Chondrocyte (in vitro differentiated cells): Measurements from ENCODE around the gene DDI2. TPM values are rescaled to one million over a fixed set of nuclear protein-coding genes. Genes with fewer than 3 reads are reported as not detected.

Experiments
- DNase-seq: peaks from one replicate; pipeline ENCODE4 v3.0.0; 2021; ENCODE audit warnings: mixed read lengths, low spot score
- H3K27ac Mint-ChIP-seq: one replicate; pipeline ENCODE4 v1.8.0; 2021; ENCODE audit warnings: mild to moderate bottlenecking, moderate library complexity, mixed read lengths; ENCODE audit not compliant: unreplicated experiment
- H3K27me3 Mint-ChIP-seq: 2 replicates; pipeline ENCODE4 v1.8.0; 2021; ENCODE audit warnings: low read depth, mixed read lengths
- H3K36me3 Mint-ChIP-seq: 2 replicates; pipeline ENCODE4 v1.8.0; 2021; ENCODE audit warnings: low read depth, mixed read lengths
- H3K4me1 Mint-ChIP-seq: 2 replicates; pipeline ENCODE4 v1.8.0; 2021; ENCODE audit warnings: low read depth, mild to moderate bottlenecking, mixed read lengths
- H3K4me3 Mint-ChIP-seq: one replicate; pipeline ENCODE4 v1.8.0; 2021; ENCODE audit warnings: mild to moderate bottlenecking, moderate library complexity, mixed read lengths; ENCODE audit not compliant: unreplicated experiment
- H3K9me3 Mint-ChIP-seq: 2 replicates; pipeline ENCODE4 v1.8.0; 2021; ENCODE audit warnings: low read depth, mixed read lengths
- CTCF ChIP-seq: fragments of 200-600 bp; sonication (generic); IDR thresholded peaks from 2 replicates; pipeline ENCODE4 v1.5.0; 2021; ENCODE audit warnings: antibody characterized with exemption, mild to moderate bottlenecking, moderate library complexity
- total RNA-seq: library from RNA; stranded (reverse); gene quantifications from 3 replicates; pipeline ENCODE4 v1.2.1, GENCODE V29; 2021

The DDI2 gene
- total RNA-seq, 1 donor from 2014 or later: 20.0 TPM

GRCh38 chr1:15660151-15660550 is 42.9 kb downstream of the DDI2 start:
- Mint-ChIP-seq H3K4me3 (no peak overlapping the region), H3K27ac (no peak overlapping the region), H3K4me1 (no peaks in the 10 kb centered on the region), H3K27me3 (no peaks in the 10 kb centered on the region), H3K36me3 (peaks cover 37% of the 10 kb centered on the region), H3K9me3 (no peaks in the 10 kb centered on the region)
- TF ChIP-seq CTCF: no peak
- DNase-seq: no peak

DNA sequence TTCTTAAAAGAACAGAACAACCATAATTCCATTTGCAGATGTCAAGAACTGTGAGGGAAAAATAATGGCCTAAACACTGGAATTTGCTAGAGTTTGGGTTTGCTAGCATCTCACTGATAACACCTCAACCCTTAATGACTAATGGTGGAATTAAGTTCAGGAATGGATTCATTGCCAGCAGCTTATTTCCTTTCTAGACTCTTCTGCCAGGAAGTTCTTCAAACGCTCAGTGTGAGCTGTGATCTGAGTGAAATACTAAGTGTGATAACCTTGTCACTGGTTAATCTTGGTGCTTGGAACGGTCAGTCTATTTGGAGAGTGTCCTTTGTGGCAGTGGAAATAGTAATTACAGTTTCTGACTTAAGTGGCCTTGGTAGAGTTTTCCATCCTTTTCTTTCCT is 45.2 kb downstream of the DDI2 start:
- no peak for DNase-seq
- no peak overlapping the region for H3K27ac Mint-ChIP-seq
- H3K4me1 Mint-ChIP-seq: no peaks in the 10 kb centered on the region
- no peaks in the 10 kb centered on the region for H3K9me3 Mint-ChIP-seq
- no peak for TF ChIP-seq CTCF
- no peaks in the 10 kb centered on the region for H3K27me3 Mint-ChIP-seq
- no peak overlapping the region for H3K4me3 Mint-ChIP-seq
- peaks cover 35% of the 10 kb centered on the region for H3K36me3 Mint-ChIP-seq

- Mint-ChIP-seq H3K27ac (no peak overlapping the region), H3K36me3 (peaks cover 35% of the 10 kb centered on the region), H3K27me3 (no peaks in the 10 kb centered on the region), H3K9me3 (no peaks in the 10 kb centered on the region), H3K4me3 (no peak overlapping the region), H3K4me1 (no peaks in the 10 kb centered on the region)
- TF ChIP-seq CTCF: no peak
- no peak for DNase-seq
Measured at GRCh38 chr1:15663925-15664324, 46.7 kb downstream of the DDI2 start.

GRCh38 chr1:15667362-15667761 is 50.1 kb downstream of the DDI2 start:
- Mint-ChIP-seq H3K27ac (no peak overlapping the region), H3K4me3 (no peak overlapping the region), H3K36me3 (peaks cover 8% of the 10 kb centered on the region), H3K4me1 (no peaks in the 10 kb centered on the region), H3K9me3 (no peaks in the 10 kb centered on the region), H3K27me3 (no peaks in the 10 kb centered on the region)
- no peak for TF ChIP-seq CTCF
- no peak for DNase-seq

GRCh38 chr1:15668089-15668754 is 51.0 kb downstream of the DDI2 start:
- no peak overlapping the region for H3K27ac Mint-ChIP-seq
- TF ChIP-seq CTCF: no peak
- DNase-seq: no peak
- H3K9me3 Mint-ChIP-seq: no peaks in the 10 kb centered on the region
- H3K4me1 Mint-ChIP-seq: no peaks in the 10 kb centered on the region
- H3K4me3 Mint-ChIP-seq: no peak overlapping the region
- no peaks in the 10 kb centered on the region for H3K27me3 Mint-ChIP-seq
- peaks cover 2% of the 10 kb centered on the region for H3K36me3 Mint-ChIP-seq
